Common myeloid progenitor, CD34-positive (primary cell): ENCODE data around the gene GSAP.

ENCODE experiments used
- CTCF ChIA-PET: fragments of 350-600 bp; sonication (Branson Sonifier 250); formaldehyde crosslinking; loops from one replicate; lab custom pipeline; 2021; ENCODE audit warnings: antibody characterized with exemption; lab: Charles Lee
- POLR2A ChIA-PET: fragments of 350-600 bp; sonication (Branson Sonifier 250); formaldehyde crosslinking; loops from one replicate; lab custom pipeline; 2021; ENCODE audit warnings: antibody characterized with exemption; lab: Charles Lee
- DNase-seq, 3 donors: peaks; one replicate each; pipeline versions ENCODE4 v3.0.0 to v3.0.0-alpha.2; 2013
- H3K27ac ChIP-seq, 2 experiments: 1 replicate in 1 of 2; 2 replicates in 1 of 2; pipeline ENCODE4 v1.7.0; 2013; ENCODE audit warnings: inconsistent platforms in 2 of 2, low read length in 2 of 2, mild to moderate bottlenecking in 2 of 2, low read depth in 1 of 2, moderate library complexity in 1 of 2; ENCODE audit not compliant: severe bottlenecking in 2 of 2, insufficient read depth in 1 of 2, poor library complexity in 1 of 2
- H3K27me3 ChIP-seq, 5 experiments: replicated peaks in 2 of 5; 1 replicate in 3 of 5; 2 replicates in 2 of 5; pipeline versions ENCODE4 v1.6.1 to v1.7.0; 2013; ENCODE audit warnings: low read length in 4 of 5, mild to moderate bottlenecking in 2 of 5, moderate library complexity in 2 of 5, inconsistent platforms in 1 of 5; ENCODE audit not compliant: insufficient read depth in 5 of 5, control insufficient read depth in 4 of 5
- H3K36me3 ChIP-seq, 4 experiments: 1 replicate in 2 of 4; 2 replicates in 2 of 4; pipeline versions ENCODE4 v1.6.1 to v1.7.0; 2013; ENCODE audit warnings: low read length in 3 of 4, control low read depth in 1 of 4, mild to moderate bottlenecking in 1 of 4; ENCODE audit not compliant: control insufficient read depth in 4 of 4, insufficient read depth in 4 of 4
- H3K4me1 ChIP-seq, 4 experiments: 1 replicate in 3 of 4; 2 replicates in 1 of 4; pipeline versions ENCODE4 v1.6.1 to v1.7.1; 2013; ENCODE audit warnings: low read length in 3 of 4, mild to moderate bottlenecking in 3 of 4, control low read depth in 1 of 4, inconsistent platforms in 1 of 4, moderate library complexity in 1 of 4; ENCODE audit not compliant: control insufficient read depth in 4 of 4, insufficient read depth in 4 of 4; ENCODE audit errors: control extremely low read depth in 1 of 4
- H3K4me3 ChIP-seq, 7 experiments: 1 replicate in 4 of 7; 2 replicates in 3 of 7; pipeline versions ENCODE4 v1.5.1 to v1.7.0; 2013; ENCODE audit warnings: mild to moderate bottlenecking in 7 of 7, low read length in 6 of 7, moderate library complexity in 6 of 7, inconsistent platforms in 2 of 7, low read depth in 2 of 7, control low read depth in 1 of 7; ENCODE audit not compliant: insufficient read depth in 4 of 7, control insufficient read depth in 1 of 7; ENCODE audit errors: extremely low read depth in 1 of 7
- H3K9me3 ChIP-seq, 5 experiments: 1 replicate in 4 of 5; 2 replicates in 1 of 5; pipeline versions ENCODE4 v1.6.1 to v1.7.1; 2013; ENCODE audit warnings: low read length in 4 of 5, mild to moderate bottlenecking in 2 of 5, inconsistent platforms in 1 of 5, low read depth in 1 of 5, moderate library complexity in 1 of 5; ENCODE audit not compliant: control insufficient read depth in 4 of 5, insufficient read depth in 2 of 5; ENCODE audit errors: control extremely low read depth in 1 of 5
- WGBS: methylation state at CpG from one replicate; pipeline ENCODE4 v1.1.5; 2013; ENCODE audit not compliant: insufficient coverage; 5-methylcytosine and 5-hydroxymethylcytosine counted together

Gene GSAP

DNA sequence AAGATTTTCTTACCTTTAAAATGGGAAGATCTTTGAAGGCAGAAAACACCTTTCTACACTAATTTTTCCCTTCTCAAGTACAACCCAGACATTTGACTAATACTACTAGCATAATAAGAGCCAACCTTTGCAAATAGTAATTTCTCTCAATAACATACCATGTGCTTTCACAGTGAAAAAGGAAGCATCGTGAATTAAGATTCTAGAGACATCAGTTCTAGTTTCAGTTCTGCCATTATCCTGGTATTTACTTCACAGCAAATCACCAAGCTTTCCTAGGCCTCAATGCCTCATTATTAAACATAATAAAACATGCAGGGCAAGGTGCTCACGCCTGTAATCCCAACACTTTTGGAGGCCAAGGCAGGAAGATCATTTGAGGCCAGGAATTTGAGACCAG, 24.9 kb downstream of the GSAP start:
- no peak for DNase-seq
- Histone ChIP-seq H3K27me3 (no peaks in the 10 kb centered on the region), H3K27ac (no peak overlapping the region), H3K36me3 (peaks cover 0 to 18% (median 11%) of the 10 kb centered on the region in 4 experiments), H3K4me3 (no peak overlapping the region), H3K4me1 (peaks cover 0 to 15% (median 0%) of the 10 kb centered on the region in 4 experiments), H3K9me3 (peaks cover 0 to 1% (median 0%) of the 10 kb centered on the region in 5 experiments)
- WGBS: no CpG with 5 or more reads among the region's 2 CpGs
- ChIA-PET CTCF (no interaction called here), POLR2A (no interaction called here)

DNA sequence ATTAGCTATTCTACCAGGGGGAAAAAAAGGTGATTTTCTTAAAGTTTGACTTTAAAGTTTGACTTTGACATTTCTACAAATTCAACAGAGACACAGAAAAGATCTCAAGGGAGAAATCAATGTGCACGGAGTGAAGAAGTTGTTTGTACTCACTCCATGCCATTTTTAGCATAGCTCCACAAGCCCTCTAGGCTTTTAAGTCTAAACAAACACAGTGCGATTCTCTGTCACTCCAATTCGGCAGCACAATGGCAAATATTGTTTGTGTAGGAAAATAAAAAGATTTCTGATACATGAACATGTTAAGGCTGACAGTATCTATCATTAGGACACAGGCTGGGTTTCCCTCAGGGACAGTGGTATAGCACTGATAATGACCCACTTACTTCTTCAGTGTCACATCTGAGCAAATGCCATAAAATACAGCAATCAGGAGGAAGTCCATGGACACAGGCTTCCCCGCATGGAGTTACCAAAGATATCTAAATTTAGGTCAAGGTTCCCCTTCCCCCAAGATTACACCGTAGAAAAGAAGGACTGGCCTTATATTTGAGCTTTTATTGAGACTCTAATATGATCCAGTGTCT, 28.0 kb downstream of the GSAP start:
- ChIA-PET POLR2A (no interaction called here), CTCF (no interaction called here)
- Histone ChIP-seq H3K36me3 (peaks cover 0 to 15% (median 3%) of the 10 kb centered on the region in 4 experiments), H3K27ac (no peak overlapping the region), H3K9me3 (no peaks in the 10 kb centered on the region), H3K4me3 (no peak overlapping the region), H3K27me3 (no peaks in the 10 kb centered on the region), H3K4me1 (peaks cover 0 to 15% (median 0%) of the 10 kb centered on the region in 4 experiments)
- DNase-seq: no peak
- 75% methylated on average over 3 of the region's 5 CpGs for WGBS

DNA sequence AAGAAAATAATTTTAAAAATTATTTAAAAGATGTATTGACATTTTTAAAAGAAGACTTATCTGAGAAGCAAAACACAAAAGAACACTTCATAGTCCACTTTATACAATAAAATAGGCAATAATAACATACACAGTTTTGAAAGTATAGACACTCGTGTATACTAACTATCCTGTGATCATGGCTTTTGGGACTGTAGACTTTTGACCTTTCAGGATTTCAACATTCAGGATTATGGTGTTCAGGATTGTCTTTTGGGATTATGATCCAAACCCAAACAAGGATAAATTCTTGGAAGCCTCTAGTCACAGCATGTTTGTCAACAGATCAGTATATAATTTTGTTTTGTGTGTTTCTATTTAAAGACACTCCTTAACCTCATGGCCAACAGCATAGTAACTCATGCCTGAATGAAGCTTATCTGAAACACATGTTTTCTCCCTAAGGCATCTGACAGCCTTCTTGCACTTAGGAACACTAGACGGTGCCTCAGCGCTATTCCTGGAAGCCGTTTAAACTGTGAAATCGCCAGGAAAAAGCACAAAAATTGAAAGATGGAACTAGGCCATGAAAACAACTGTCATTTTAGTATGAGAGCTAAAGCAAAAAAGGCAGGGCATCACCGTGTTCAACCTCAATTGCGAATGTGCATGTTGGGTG, 29.9 kb downstream of the GSAP start:
- H3K4me1 ChIP-seq: peaks cover 0 to 15% (median 0%) of the 10 kb centered on the region in 4 experiments
- peaks cover 0 to 14% (median 5%) of the 10 kb centered on the region in 4 experiments for H3K36me3 ChIP-seq
- CTCF ChIA-PET: no interaction called here
- DNase-seq: no peak
- no peaks in the 10 kb centered on the region for H3K9me3 ChIP-seq
- H3K27me3 ChIP-seq: no peaks in the 10 kb centered on the region
- H3K4me3 ChIP-seq: no peak overlapping the region
- POLR2A ChIA-PET: no interaction called here
- 98% methylated on average over 7 of the region's 7 CpGs for WGBS
- no peak overlapping the region for H3K27ac ChIP-seq

DNA sequence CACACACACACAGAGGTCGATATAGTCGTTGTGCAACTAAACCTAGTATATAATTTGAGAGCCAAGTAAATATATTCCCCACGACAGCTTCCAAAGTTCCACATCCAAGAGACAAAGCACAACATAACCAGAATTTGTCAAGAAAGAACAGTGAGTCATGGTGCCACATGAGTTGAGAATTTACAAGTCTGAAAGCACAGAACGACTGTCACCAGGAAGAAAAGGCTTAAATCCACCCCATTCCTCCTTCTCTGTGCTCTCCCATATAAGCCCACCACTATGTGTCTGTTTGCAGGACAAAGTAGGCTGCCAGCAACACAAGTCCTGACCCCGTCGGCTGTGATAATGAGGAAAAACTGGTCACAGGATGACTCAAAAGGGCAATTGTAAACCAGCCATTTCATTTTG, 32.8 kb downstream of the GSAP start:
- CTCF ChIA-PET: no interaction called here
- no peak for DNase-seq
- no peak overlapping the region for H3K27ac ChIP-seq
- peaks cover 0 to 12% (median 0%) of the 10 kb centered on the region in 4 experiments for H3K4me1 ChIP-seq
- H3K4me3 ChIP-seq: no peak overlapping the region
- no peaks in the 10 kb centered on the region for H3K9me3 ChIP-seq
- 100% methylated on average over 2 of the region's 6 CpGs for whole genome bisulfite sequencing
- H3K36me3 ChIP-seq: peaks cover 0 to 23% (median 5%) of the 10 kb centered on the region in 4 experiments
- POLR2A ChIA-PET: no interaction called here
- no peaks in the 10 kb centered on the region for H3K27me3 ChIP-seq

DNA sequence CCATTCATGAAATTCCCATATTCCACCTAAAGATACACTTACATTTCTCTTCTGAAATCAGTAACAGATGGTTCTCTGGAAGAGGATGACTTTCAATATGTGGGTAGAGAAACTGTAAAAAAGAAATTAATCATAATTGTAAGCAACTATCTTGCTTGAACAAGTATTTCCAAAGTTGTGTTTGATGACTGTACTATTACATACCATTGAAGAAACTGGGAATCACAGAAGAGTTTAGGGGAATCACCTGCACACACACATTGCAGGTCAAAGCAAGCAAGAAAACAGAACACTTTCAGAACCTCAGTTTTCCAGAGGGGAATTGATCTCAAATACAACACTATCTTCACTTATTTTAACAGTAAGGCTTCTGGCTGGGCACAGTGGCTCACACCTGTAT, 33.6 kb downstream of the GSAP start:
- H3K4me1 ChIP-seq: peaks cover 0 to 4% (median 0%) of the 10 kb centered on the region in 4 experiments
- ChIA-PET CTCF (interaction anchor here (0.6 kb wide), 1 partner anchor 33 kb away, joined by 3 read pairs; no protein-coding TSS in a partner anchor), POLR2A (no interaction called here)
- H3K4me3 ChIP-seq: no peak overlapping the region
- peaks cover 0 to 23% (median 5%) of the 10 kb centered on the region in 4 experiments for H3K36me3 ChIP-seq
- H3K27me3 ChIP-seq: no peaks in the 10 kb centered on the region
- H3K27ac ChIP-seq: no peak overlapping the region
- no peak for DNase-seq
- H3K9me3 ChIP-seq: no peaks in the 10 kb centered on the region

DNA sequence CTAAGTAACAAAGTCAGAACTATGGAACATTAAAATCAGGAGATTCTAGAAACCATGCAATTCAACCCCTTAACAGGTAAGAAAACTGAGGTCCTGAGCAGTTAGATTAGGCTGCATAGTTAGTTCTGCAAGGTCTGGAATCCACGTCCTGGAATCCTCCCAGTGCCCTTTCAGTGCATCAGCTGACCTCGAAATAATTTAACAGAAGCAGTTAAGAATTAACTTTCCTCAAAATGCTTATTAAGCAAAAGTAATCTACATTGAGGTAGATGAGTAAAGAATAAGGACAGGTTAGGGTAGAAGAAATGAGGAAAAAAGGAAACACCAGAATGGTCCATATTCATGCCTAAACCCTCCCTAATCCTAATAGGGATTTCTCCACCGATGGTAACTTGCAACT, 37.6 kb downstream of the GSAP start:
- no peak for DNase-seq
- Histone ChIP-seq H3K4me3 (no peak overlapping the region), H3K4me1 (no peaks in the 10 kb centered on the region), H3K36me3 (peaks cover 0 to 18% (median 4%) of the 10 kb centered on the region in 4 experiments), H3K27ac (no peak overlapping the region), H3K9me3 (no peaks in the 10 kb centered on the region), H3K27me3 (no peaks in the 10 kb centered on the region)
- ChIA-PET POLR2A (no interaction called here), CTCF (no interaction called here)
- 100% methylated on average over 1 of the region's 3 CpGs for WGBS

DNA sequence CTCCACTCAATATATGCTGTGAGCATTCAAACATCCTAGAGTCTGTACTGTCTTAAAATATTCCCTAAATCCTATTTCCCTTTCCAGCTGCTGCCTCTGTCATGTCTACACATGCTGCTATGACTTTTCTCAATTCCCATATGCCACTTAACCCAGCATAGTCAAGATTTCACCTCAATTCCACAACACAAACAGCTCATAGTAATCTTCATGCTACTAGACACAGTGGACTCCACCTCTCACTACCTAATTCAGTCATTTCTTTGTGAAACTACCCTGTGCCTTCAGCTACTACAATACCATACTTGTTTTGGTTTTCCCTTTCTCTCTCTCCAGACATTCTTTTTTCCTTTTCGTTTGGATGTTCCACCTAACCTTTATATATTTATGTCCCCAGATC, 45.5 kb downstream of the GSAP start:
- CTCF ChIA-PET: interaction anchor here (1.0 kb wide), 2 partner anchors 12 to 21 kb away, joined by 3 read pairs; no protein-coding TSS in a partner anchor
- Histone ChIP-seq H3K27ac (no peak overlapping the region), H3K36me3 (peaks cover 3 to 20% (median 12%) of the 10 kb centered on the region in 4 experiments), H3K9me3 (no peaks in the 10 kb centered on the region), H3K27me3 (no peaks in the 10 kb centered on the region), H3K4me3 (no peak overlapping the region), H3K4me1 (no peaks in the 10 kb centered on the region)
- 89% methylated on average over 1 of the region's 1 CpG for WGBS
- POLR2A ChIA-PET: interaction anchor here (0.7 kb wide), 1 partner anchor 54 kb away, joined by 4 read pairs; no protein-coding TSS in a partner anchor
- DNase-seq: no peak
